Activated CD8-positive, alpha-beta T cell treated with anti-CD3 and anti-CD28 coated beads for 36 hours (primary cell): ENCODE data around the gene PPP4C. TPM values are rescaled to one million over a fixed set of nuclear protein-coding genes. Genes with fewer than 3 reads are reported as not detected.
A peak's percentile ranks its signal among the peaks of the same experiment; 100 is the strongest.

ENCODE experiments used
- ATAC-seq: fragments of 200-7000 bp; cut with Tn5 transposase; one replicate; pipeline ENCODE4 v1.10.0; 2021; ENCODE audit warnings: mild to moderate bottlenecking, moderate library complexity
- CTCF ChIA-PET: fragments of 350-600 bp; sonication (Branson Sonifier 250); formaldehyde crosslinking; loops from one replicate; lab custom pipeline; 2021; ENCODE audit warnings: antibody characterized with exemption; lab: Charles Lee
- POLR2A ChIA-PET: fragments of 350-600 bp; sonication (Branson Sonifier 250); formaldehyde crosslinking; loops from one replicate; lab custom pipeline; 2021; ENCODE audit warnings: antibody characterized with exemption; lab: Charles Lee
- DNase-seq: peaks from one replicate; pipeline ENCODE4 v3.0.0-alpha.2; 2020
- H3K27ac Mint-ChIP-seq: one replicate; pipeline ENCODE4 v1.8.0; 2021; ENCODE audit warnings: mild to moderate bottlenecking, mixed read lengths
- H3K27me3 Mint-ChIP-seq: one replicate; pipeline ENCODE4 v1.8.0; 2021; ENCODE audit warnings: mixed read lengths
- H3K36me3 Mint-ChIP-seq: one replicate; pipeline ENCODE4 v1.8.0; 2021; ENCODE audit warnings: low read depth, mixed read lengths
- H3K4me1 Mint-ChIP-seq: one replicate; pipeline ENCODE4 v1.8.0; 2021; ENCODE audit warnings: low read depth, mixed read lengths
- H3K4me3 Mint-ChIP-seq: one replicate; pipeline ENCODE4 v1.8.0; 2021; ENCODE audit warnings: mild to moderate bottlenecking, moderate library complexity, mixed read lengths
- H3K9me3 Mint-ChIP-seq: one replicate; pipeline ENCODE4 v1.8.0; 2021; ENCODE audit warnings: mixed read lengths
- intact Hi-C: fragments of 100-400 bp; cut with micrococcal nuclease; formaldehyde crosslinking; loops from one replicate; pipeline ENCODE4 v1.10.0; 2022
- total RNA-seq, 2 experiments: library from RNA; stranded (reverse); gene quantifications; one replicate each; pipeline ENCODE4 v1.2.3, GENCODE V29; 2021
- TF ChIP-seq, protein P1 (sequence below): fragments of 200-600 bp; IDR thresholded peaks from one replicate; pipeline ENCODE4 v1.8.0; 2022; ENCODE audit warnings: antibody characterized with exemption, mild to moderate bottlenecking

PPP4C gene
- 100 to 1,000 TPM; 116 to 121 TPM for total RNA-seq

- CTCF ChIA-PET = interaction anchor here (0.6 to 7.0 kb wide), 6 partner anchors 15 to 101 kb away, joined by 3 to 60 read pairs (median 3); partner anchors contain the start of gene TBX6
- intact Hi-C loops = no loop called here
- H3K9me3 Mint-ChIP-seq = no peaks in the 10 kb centered on the region
- peak within 1 kb of the TSS; percentile 94 for H3K27ac Mint-ChIP-seq
- peaks cover 35% of the 10 kb centered on the region for H3K4me1 Mint-ChIP-seq
- H3K36me3 Mint-ChIP-seq = peaks cover 58% of the 10 kb centered on the region
- POLR2A ChIA-PET = interaction anchor here (0.6 to 8.5 kb wide), 11 partner anchors 7 to 1055 kb away, joined by 3 to 83 read pairs (median 4); partner anchors contain the start of genes ALDOA, CORO1A, TBX6 and YPEL3
- TF ChIP-seq, protein P1, sequence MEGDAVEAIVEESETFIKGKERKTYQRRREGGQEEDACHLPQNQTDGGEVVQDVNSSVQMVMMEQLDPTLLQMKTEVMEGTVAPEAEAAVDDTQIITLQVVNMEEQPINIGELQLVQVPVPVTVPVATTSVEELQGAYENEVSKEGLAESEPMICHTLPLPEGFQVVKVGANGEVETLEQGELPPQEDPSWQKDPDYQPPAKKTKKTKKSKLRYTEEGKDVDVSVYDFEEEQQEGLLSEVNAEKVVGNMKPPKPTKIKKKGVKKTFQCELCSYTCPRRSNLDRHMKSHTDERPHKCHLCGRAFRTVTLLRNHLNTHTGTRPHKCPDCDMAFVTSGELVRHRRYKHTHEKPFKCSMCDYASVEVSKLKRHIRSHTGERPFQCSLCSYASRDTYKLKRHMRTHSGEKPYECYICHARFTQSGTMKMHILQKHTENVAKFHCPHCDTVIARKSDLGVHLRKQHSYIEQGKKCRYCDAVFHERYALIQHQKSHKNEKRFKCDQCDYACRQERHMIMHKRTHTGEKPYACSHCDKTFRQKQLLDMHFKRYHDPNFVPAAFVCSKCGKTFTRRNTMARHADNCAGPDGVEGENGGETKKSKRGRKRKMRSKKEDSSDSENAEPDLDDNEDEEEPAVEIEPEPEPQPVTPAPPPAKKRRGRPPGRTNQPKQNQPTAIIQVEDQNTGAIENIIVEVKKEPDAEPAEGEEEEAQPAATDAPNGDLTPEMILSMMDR = no peak
- no peaks in the 10 kb centered on the region for H3K27me3 Mint-ChIP-seq
- peak; percentile 88 for ATAC-seq
- peak; percentile 95 for DNase-seq
- H3K4me3 Mint-ChIP-seq = peak within 1 kb of the TSS; percentile 92
Observed at GRCh38 chr16:30075503-30076275, at the start of gene PPP4C. PPP4C (plus strand) TSS chr16:30075994; CDS start chr16:30076378, 384 bp downstream.

GRCh38 chr16:30026449-30026848 is 49.3 kb upstream of the PPP4C start:
- no peak for ATAC-seq
- no peaks in the 10 kb centered on the region for H3K9me3 Mint-ChIP-seq
- ChIA-PET POLR2A (no interaction called here), CTCF (no interaction called here)
- H3K4me3 Mint-ChIP-seq = no peak overlapping the region
- H3K27ac Mint-ChIP-seq = no peak overlapping the region
- no peak for DNase-seq
- intact Hi-C loops = loop anchor here (10.0 kb wide), 1 partner anchor 322 kb away; no protein-coding TSS in a partner anchor
- TF ChIP-seq, protein P1 = no peak
- no peaks in the 10 kb centered on the region for H3K4me1 Mint-ChIP-seq
- H3K36me3 Mint-ChIP-seq = no peaks in the 10 kb centered on the region
- peaks cover 35% of the 10 kb centered on the region for H3K27me3 Mint-ChIP-seq

DNA sequence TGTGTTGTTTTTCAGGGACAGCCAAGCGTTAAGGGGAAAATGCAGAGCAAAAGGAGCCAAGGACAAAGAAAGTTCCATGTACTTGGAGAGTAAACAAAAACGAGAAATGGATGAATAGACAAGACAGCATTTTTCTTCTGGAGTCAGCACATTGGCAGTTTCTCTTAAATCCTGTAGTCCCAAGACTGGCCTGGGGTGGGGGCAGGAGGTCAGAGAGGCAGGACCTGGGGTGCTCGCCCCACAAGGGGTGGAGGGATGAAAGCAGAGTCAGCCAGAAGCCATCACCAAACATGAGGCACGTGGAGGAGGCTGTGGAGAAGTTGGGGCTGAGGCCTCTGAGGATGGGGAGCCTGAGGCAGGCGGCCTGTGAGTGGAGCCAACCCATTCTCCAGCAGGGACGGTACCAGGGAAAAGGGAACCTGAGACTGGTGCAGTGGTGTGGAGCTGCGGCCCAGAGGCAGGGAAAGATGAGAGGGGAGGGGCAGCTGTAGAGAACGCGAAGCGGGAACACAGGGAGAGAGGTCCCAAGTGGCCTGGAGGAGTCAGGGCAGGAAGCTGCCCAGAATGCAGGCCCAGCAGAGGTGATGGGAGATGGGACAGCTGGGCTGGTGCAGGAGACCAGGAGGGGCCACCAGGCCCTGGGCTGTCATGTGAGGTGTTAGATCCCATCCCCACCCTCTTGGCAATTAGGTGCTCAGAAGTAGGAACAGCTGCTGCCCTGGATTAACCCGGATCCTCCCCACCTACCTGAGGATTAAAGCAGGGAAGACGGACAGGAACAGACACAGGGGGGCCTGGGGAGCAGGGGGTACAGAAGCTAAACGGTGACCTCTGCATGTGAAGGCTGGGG is 48.0 kb upstream of the PPP4C start:
- CTCF ChIA-PET = no interaction called here
- Mint-ChIP-seq H3K36me3 (no peaks in the 10 kb centered on the region), H3K4me1 (no peaks in the 10 kb centered on the region), H3K27me3 (peaks cover 45% of the 10 kb centered on the region), H3K4me3 (no peak overlapping the region), H3K27ac (no peak overlapping the region), H3K9me3 (no peaks in the 10 kb centered on the region)
- POLR2A ChIA-PET = interaction anchor here (0.9 kb wide), 1 partner anchor 219 kb away, joined by 3 read pairs; no protein-coding TSS in a partner anchor
- intact Hi-C loops = loop anchor here (10.0 kb wide), 1 partner anchor 323 kb away; no protein-coding TSS in a partner anchor
- TF ChIP-seq, protein P1 = no peak
- DNase-seq = no peak
- ATAC-seq = no peak

GRCh38 chr16:30028438-30029076 is 47.2 kb upstream of the PPP4C start:
- Mint-ChIP-seq H3K36me3 (no peaks in the 10 kb centered on the region), H3K27ac (no peak overlapping the region), H3K4me1 (no peaks in the 10 kb centered on the region), H3K4me3 (no peak overlapping the region), H3K9me3 (no peaks in the 10 kb centered on the region), H3K27me3 (peaks cover 45% of the 10 kb centered on the region)
- ATAC-seq = no peak
- POLR2A ChIA-PET = interaction anchor here (0.9 kb wide), 1 partner anchor 220 kb away, joined by 3 read pairs; no protein-coding TSS in a partner anchor
- TF ChIP-seq, protein P1 = no peak
- DNase-seq = peak; percentile 53
- CTCF ChIA-PET = interaction anchor here (0.6 kb wide), 1 partner anchor 328 kb away, joined by 3 read pairs; no protein-coding TSS in a partner anchor
- intact Hi-C loops = loop anchor here (10.0 kb wide), 1 partner anchor 324 kb away; no protein-coding TSS in a partner anchor
